GM19239 (cell line): ENCODE data around the gene TXNDC16.
"Not testable (repeated sequence)": the region's sequence is repeated elsewhere in the genome, so short reads cannot be mapped to it uniquely, and the experiment has no call there.

Source experiments
- DNase-seq: peaks from one replicate; pipeline ENCODE4 v3.0.0; 2011; ENCODE audit warnings: low spot score; ENCODE audit not compliant: insufficient read length
- FAIRE-seq: peaks from 2 replicates; lab custom pipeline; 2011; peaks lifted over from hg19 to GRCh38; lab: Jason Lieb, UNC

The TXNDC16 gene

GRCh38 chr14:52552063-52552988 lies at the start of gene TXNDC16, which contains the start of gene GPR137C:
Gene TXNDC16, minus strand, starts transcription at chr14:52552505. Its CDS starts 8,948 bp downstream, at chr14:52543557.
Gene GPR137C, plus strand, starts transcription at chr14:52552836. Its CDS starts 312 bp downstream, at chr14:52553148.
- DNase-seq (peak; percentile 84), FAIRE-seq (peak; percentile 99)

- no peak for DNase-seq
- no peak for FAIRE-seq
Measured at GRCh38 chr14:52599974-52600373, 47.7 kb upstream of the TXNDC16 start.

GRCh38 chr14:52598568-52598967 lies 46.3 kb upstream of the TXNDC16 start:
- FAIRE-seq (no peak), DNase-seq (no peak)

GRCh38 chr14:52596861-52597260 lies 44.6 kb upstream of the TXNDC16 start:
- no peak for FAIRE-seq
- no peak for DNase-seq

- no peak for FAIRE-seq
- no peak for DNase-seq
Measured at GRCh38 chr14:52596320-52596719, 44.0 kb upstream of the TXNDC16 start.

GRCh38 chr14:52590318-52590717 lies 38.0 kb upstream of the TXNDC16 start:
- DNase-seq (no peak), FAIRE-seq (no peak)

- DNase-seq (no peak), FAIRE-seq (no peak)
Measured at GRCh38 chr14:52589646-52590045, 37.3 kb upstream of the TXNDC16 start.

GRCh38 chr14:52583544-52583943 lies 31.2 kb upstream of the TXNDC16 start:
- DNase-seq = no peak
- FAIRE-seq = no peak

- FAIRE-seq = no peak
- no peak for DNase-seq
Measured at GRCh38 chr14:52575858-52576257, 23.6 kb upstream of the TXNDC16 start.

- not testable (repeated sequence) for DNase-seq, FAIRE-seq
Measured at GRCh38 chr14:52568454-52568853, 16.1 kb upstream of the TXNDC16 start.

GRCh38 chr14:52563120-52563519 lies 10.8 kb upstream of the TXNDC16 start:
- no peak for DNase-seq
- FAIRE-seq = no peak

- FAIRE-seq = no peak
- DNase-seq = no peak
Measured at GRCh38 chr14:52558688-52559087, 6.4 kb upstream of the TXNDC16 start.

GRCh38 chr14:52553671-52554575 lies 1.6 kb upstream of the TXNDC16 start:
- DNase-seq = peak; percentile 13
- FAIRE-seq = no peak

GRCh38 chr14:52553002-52553670 lies 831 bp upstream of the TXNDC16 start:
- peak; percentile 17 for DNase-seq
- peak; percentile 42 for FAIRE-seq

- DNase-seq (no peak), FAIRE-seq (no peak)
Measured at GRCh38 chr14:52551696-52552062, 626 bp downstream of the TXNDC16 start.

GRCh38 chr14:52551205-52551604 lies 1.1 kb downstream of the TXNDC16 start:
- FAIRE-seq = no peak
- no peak for DNase-seq

GRCh38 chr14:52550661-52551060 lies 1.6 kb downstream of the TXNDC16 start:
- FAIRE-seq = no peak

GRCh38 chr14:52547526-52547925 lies 4.8 kb downstream of the TXNDC16 start:
- no peak for FAIRE-seq
- no peak for DNase-seq

More at GRCh38 chr14:52550661-52551060, 1.6 kb downstream of the TXNDC16 start:
- DNase-seq = no peak

- FAIRE-seq = no peak
Measured at GRCh38 chr14:52547027-52547426, 5.3 kb downstream of the TXNDC16 start.

GRCh38 chr14:52546318-52546670 lies 6.0 kb downstream of the TXNDC16 start:
- no peak for FAIRE-seq
- DNase-seq = no peak

More at GRCh38 chr14:52547027-52547426, 5.3 kb downstream of the TXNDC16 start:
- no peak for DNase-seq
